Measurements from ENCODE around the gene RPA3. TPM values are rescaled to one million over a fixed set of nuclear protein-coding genes. Genes with fewer than 3 reads are reported as not detected.

RPA3 gene
- polyA plus RNA-seq, 1 experiment, result 9.2 TPM

DNA sequence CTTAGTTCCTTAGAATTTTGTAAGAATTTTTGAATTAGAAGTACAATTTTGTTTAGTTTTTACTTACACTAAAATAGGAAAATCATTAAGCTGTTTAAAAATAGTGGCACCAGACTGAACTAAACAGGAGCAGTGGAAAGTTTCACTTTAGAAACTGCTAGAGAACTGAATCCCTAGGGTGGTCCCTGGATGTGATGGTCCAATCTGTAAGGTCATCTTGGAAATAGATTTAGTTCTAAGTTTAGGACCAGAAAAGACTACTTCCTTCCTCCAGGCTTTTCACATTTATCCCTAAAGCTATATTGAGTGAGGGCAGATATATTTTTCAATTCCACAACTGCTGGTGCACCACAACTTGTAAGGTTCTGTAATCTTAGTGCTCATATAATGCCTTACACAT lies 19.0 kb downstream of the RPA3 start:
- POLR2A ChIA-PET, result no interaction called here
- CTCF ChIA-PET, result no interaction called here
- Histone ChIP-seq H3K27me3 (ENCODE audit: control insufficient read depth, insufficient read depth, low read length) (no peaks in the 10 kb centered on the region), H3K36me3 (ENCODE audit: control insufficient read depth, insufficient read depth, low read length) (no peaks in the 10 kb centered on the region), H3K4me3 (ENCODE audit: low read depth, low read length) (no peak overlapping the region)
- DNase-seq (ENCODE audit: low read depth), result no peak
- no peak for TF ChIP-seq CTCF (IDR thresholded peaks at IDR 0.05; ENCODE audit: insufficient read depth, low read depth, low read length)

DNA sequence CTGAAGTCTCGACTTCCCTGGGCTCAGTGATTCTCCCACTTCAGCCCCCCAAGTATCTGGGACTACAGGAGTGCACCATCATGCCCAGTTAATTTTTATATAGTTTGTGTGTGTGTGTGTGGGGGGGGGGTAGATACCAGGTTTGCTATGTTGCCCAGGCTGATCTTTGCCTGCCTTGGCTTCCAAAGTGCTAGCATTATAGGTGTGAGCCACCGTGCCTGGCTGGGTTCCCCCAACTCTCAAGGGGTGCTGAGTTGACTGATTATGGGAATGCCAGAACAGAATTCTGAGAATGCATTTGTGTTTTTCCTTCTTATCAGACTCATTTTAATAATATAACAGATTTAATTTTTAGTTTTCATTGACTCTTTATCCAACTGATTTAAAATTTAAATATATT lies 19.5 kb downstream of the RPA3 start:
- CTCF ChIA-PET, result no interaction called here

DNA sequence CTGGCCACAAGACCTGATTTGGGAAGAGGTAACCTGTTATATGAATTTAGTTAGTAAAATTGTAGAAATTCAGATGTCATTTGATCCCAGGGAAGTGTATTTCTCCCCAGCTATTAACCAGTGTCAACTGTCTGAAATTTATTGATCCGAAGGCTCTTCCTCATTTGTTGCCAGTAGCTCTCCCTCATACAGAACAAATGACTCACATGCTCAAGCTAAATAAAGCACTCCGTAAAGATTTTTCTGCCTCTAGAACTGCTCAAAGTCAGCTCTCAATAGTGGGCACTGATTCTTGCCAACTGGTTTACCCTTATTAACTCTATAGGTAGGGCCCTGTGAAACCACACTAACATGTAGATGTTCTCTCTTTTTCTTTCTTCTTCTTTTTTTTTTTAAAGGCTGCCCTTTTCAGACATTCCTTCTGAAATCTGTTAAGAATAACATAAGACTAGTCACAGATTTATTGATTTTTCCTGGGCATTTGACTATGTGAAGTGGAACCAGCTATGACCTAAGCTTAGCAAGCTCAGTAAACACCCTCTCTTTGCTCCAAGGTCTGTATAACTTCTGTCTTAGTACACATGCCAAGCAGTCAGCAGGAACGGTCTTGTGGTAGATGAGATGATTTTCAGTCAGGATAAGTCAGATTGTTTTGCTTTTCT lies 21.8 kb downstream of the RPA3 start:
- H3K36me3 ChIP-seq (ENCODE audit: control insufficient read depth, insufficient read depth, low read length), result no peaks in the 10 kb centered on the region
- ChIA-PET POLR2A (no interaction called here), CTCF (interaction anchor here (1.0 kb wide), 1 partner anchor 15 kb away, joined by 3 read pairs; no protein-coding TSS in a partner anchor)
- no peak overlapping the region for H3K4me3 ChIP-seq (ENCODE audit: low read depth, low read length)
- no peaks in the 10 kb centered on the region for H3K27me3 ChIP-seq (ENCODE audit: control insufficient read depth, insufficient read depth, low read length)
- DNase-seq (ENCODE audit: low read depth), result no peak
- TF ChIP-seq CTCF (IDR thresholded peaks at IDR 0.05; ENCODE audit: insufficient read depth, low read depth, low read length), result no peak

More for the DNA sequence above, 19.5 kb downstream of the RPA3 start:
- TF ChIP-seq CTCF (IDR thresholded peaks at IDR 0.05; ENCODE audit: insufficient read depth, low read depth, low read length), result no peak
- POLR2A ChIA-PET, result no interaction called here
- no peaks in the 10 kb centered on the region for H3K27me3 ChIP-seq (ENCODE audit: control insufficient read depth, insufficient read depth, low read length)
- H3K36me3 ChIP-seq (ENCODE audit: control insufficient read depth, insufficient read depth, low read length), result no peaks in the 10 kb centered on the region
- no peak overlapping the region for H3K4me3 ChIP-seq (ENCODE audit: low read depth, low read length)
- no peak for DNase-seq (ENCODE audit: low read depth)

- POLR2A ChIA-PET, result no interaction called here
- Histone ChIP-seq H3K27me3 (ENCODE audit: control insufficient read depth, insufficient read depth, low read length) (no peaks in the 10 kb centered on the region), H3K4me3 (ENCODE audit: low read depth, low read length) (no peak overlapping the region), H3K36me3 (ENCODE audit: control insufficient read depth, insufficient read depth, low read length) (no peaks in the 10 kb centered on the region)
- no peak for DNase-seq (ENCODE audit: low read depth)
- CTCF ChIA-PET, result no interaction called here
- no peak for TF ChIP-seq CTCF (IDR thresholded peaks at IDR 0.05; ENCODE audit: insufficient read depth, low read depth, low read length)
Measured at GRCh38 chr7:7695111-7695817, 23.1 kb downstream of the RPA3 start.

DNA sequence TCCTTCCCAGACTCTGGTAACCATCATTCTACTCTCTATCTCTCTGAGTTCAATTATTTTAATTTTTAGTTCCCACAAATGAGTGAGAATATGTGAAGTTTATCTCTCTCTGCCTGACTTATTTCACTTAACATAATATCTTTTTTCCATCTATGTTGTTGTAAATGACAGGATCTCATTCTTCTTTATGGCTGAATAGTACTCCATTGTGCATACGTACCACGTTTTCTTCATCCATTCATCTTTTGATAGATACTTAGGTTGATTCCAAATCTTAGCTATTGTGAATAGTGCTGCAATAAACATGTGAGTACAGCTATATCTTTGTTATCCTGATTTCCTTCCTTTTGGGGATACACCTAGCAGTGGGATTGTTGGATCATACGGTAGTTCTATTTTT lies 23.9 kb downstream of the RPA3 start:
- DNase-seq (ENCODE audit: low read depth), result no peak
- no peak overlapping the region for H3K4me3 ChIP-seq (ENCODE audit: low read depth, low read length)
- no peaks in the 10 kb centered on the region for H3K27me3 ChIP-seq (ENCODE audit: control insufficient read depth, insufficient read depth, low read length)
- CTCF ChIA-PET, result no interaction called here
- no peaks in the 10 kb centered on the region for H3K36me3 ChIP-seq (ENCODE audit: control insufficient read depth, insufficient read depth, low read length)
- POLR2A ChIA-PET, result no interaction called here
- TF ChIP-seq CTCF (IDR thresholded peaks at IDR 0.05; ENCODE audit: insufficient read depth, low read depth, low read length), result no peak

All from BJ (cell line).